ENCODE results near the gene MROH8.

GRCh38 chr20:37154684-37155298, 24.6 kb downstream of the MROH8 start:
- TF ChIP-seq CTCF (IDR thresholded peaks at IDR 0.05) (no peak), ZFX (IDR thresholded peaks at IDR 0.05; ENCODE audit: borderline replicate concordance) (no peak)

Measured in 22Rv1 (cell line).